Tibial nerve (tissue), 4 donors: Measurements from ENCODE around the gene MMS22L. TPM values are rescaled to one million over a fixed set of nuclear protein-coding genes. Genes with fewer than 3 reads are reported as not detected.

ENCODE experiments used
- DNase-seq, 2 donors: peaks; one replicate each; pipeline ENCODE4 v3.0.0-alpha.2; 2019; ENCODE audit warnings: low spot score in 2 of 2
- H3K27ac ChIP-seq, 4 donors: fragments of 200-600 bp; sonication (generic) in 3 of 4; one replicate each; pipeline ENCODE4 v1.5.1; 2017 to 2019; ENCODE audit warnings: mild to moderate bottlenecking in 1 of 4
- H3K27me3 ChIP-seq, 2 donors: fragments of 200-600 bp; sonication (generic) in 1 of 2; one replicate each; pipeline versions ENCODE4 v1.5.1 to v1.6.0; 2017 to 2019
- H3K36me3 ChIP-seq, 3 donors: fragments of 200-600 bp; sonication (generic); one replicate each; pipeline ENCODE4 v1.5.1; 2018 to 2019
- H3K4me1 ChIP-seq, 4 donors: fragments of 200-600 bp; sonication (generic) in 3 of 4; one replicate each; pipeline ENCODE4 v1.5.1; 2017 to 2019
- H3K4me3 ChIP-seq, 4 donors: fragments of 200-600 bp; sonication (generic) in 3 of 4; one replicate each; pipeline ENCODE4 v1.5.1; 2017 to 2019; ENCODE audit warnings: mild to moderate bottlenecking in 1 of 4, moderate library complexity in 1 of 4
- H3K9me3 ChIP-seq, 4 donors: fragments of 200-600 bp; sonication (generic) in 3 of 4; one replicate each; pipeline ENCODE4 v1.5.1; 2017 to 2019
- CTCF ChIP-seq, 5 experiments: fragments of 200-600 bp in 3 of 5; fragments of 450-650 bp in 2 of 5; sonication (generic) in 3 of 5; IDR thresholded peaks; one replicate each; pipeline ENCODE4 v1.5.1; 2016 to 2019; ENCODE audit warnings: antibody characterized with exemption in 5 of 5, mild to moderate bottlenecking in 3 of 5, moderate library complexity in 2 of 5
- EP300 ChIP-seq, 2 donors: sonication (generic); formaldehyde crosslinking; IDR thresholded peaks; one replicate each; pipeline ENCODE4 v1.6.1; 2017; ENCODE audit warnings: antibody characterized with exemption in 2 of 2, mild to moderate bottlenecking in 1 of 2
- POLR2A ChIP-seq, 2 donors: fragments of 450-650 bp; IDR thresholded peaks; one replicate each; pipeline ENCODE4 v1.6.1; 2017; ENCODE audit warnings: antibody characterized with exemption in 2 of 2, mild to moderate bottlenecking in 2 of 2, moderate library complexity in 2 of 2
- WGBS, 2 donors: methylation state at CpG; one replicate each; pipeline ENCODE4 v1.1.5; 2018; 5-methylcytosine and 5-hydroxymethylcytosine counted together
- total RNA-seq, 4 donors: library from RNA; depleted of rRNA; stranded (reverse); fragments of >200 nt; gene quantifications; one replicate each; pipeline ENCODE4 v1.1.0, GENCODE V29; 2016

Gene MMS22L
- 10 to 100 TPM in 1 of 4 donors, 1 to 10 TPM in 3; 7.3 to 10.9 (median 8.4) TPM for total RNA-seq

DNA sequence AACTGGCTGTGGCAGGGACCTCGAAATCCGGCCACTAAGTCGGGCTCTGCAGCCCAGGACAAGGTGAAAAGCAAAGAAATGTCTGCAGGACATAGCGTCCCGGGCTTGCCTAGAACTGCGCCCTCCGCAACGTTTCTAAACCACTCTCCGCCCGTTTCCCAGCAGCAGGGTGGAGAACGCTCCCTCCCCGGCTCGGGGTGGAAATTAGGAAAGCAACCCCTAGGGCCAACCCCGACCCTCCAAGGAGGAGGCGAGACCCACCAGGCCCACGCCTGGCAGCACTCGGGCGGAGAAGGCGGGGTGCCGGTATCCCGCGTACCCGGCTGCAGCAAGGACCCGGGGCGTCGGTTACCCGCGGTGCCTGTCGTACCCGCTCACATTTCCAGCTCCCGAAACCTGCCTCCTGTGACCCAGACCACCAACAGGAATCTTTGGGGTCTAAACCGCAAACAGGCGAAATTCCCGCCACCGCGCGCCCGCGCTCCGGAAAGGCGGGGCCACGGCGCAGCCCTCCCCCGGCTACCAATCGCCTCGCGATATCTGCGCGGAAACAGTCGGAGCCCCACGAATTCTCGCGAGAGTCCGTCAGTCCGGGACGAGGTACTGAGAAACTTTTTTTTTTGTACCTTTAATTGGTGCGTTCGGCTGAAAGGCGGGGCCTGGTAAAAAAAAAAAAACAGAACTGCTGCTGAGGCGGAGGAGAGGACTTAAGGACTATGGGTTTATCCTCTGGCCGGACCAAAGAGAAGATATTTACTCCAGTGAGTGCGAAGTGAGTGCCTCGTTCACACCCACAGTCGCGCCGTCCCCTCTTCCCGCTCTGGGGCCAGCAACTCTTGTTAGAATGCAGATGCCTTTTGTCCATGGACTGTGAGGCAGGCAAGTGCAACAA, at the start of gene MMS22L:
MMS22L (minus strand) TSS at position 491 of the 892 bp plus-strand sequence. CDS start 739 bp downstream, outside the sequence.
- Histone ChIP-seq H3K4me1 (peaks cover 0 to 13% (median 4%) of the 10 kb centered on the region in 4 donors), H3K4me3 (peak within 1 kb of the TSS; percentile 41 to 97 (median 81)), H3K27me3 (no peaks in the 10 kb centered on the region), H3K27ac (peak within 1 kb of the TSS in 3 of 4 donors; percentile 66 to 78 (median 78)), H3K9me3 (no peaks in the 10 kb centered on the region), H3K36me3 (peaks cover 0 to 16% (median 0%) of the 10 kb centered on the region in 3 donors)
- WGBS, 2 donors, result 0 to 1% methylated on average over 60 to 61 of the region's 67 CpGs
- no peak for TF ChIP-seq CTCF (IDR thresholded peaks at IDR 0.05)
- TF ChIP-seq POLR2A (IDR thresholded peaks at IDR 0.05), result no peak
- peak in 1 of 2 donors; percentile 52 for TF ChIP-seq EP300 (IDR thresholded peaks at IDR 0.05)
- peak; percentile 84 to 89 for DNase-seq

- no peak for DNase-seq
- no peaks in the 10 kb centered on the region for H3K27me3 ChIP-seq
- H3K9me3 ChIP-seq, result no peaks in the 10 kb centered on the region
- WGBS, 2 donors, result 90% methylated on average over 1 of the region's 1 CpG
- H3K36me3 ChIP-seq, result no peaks in the 10 kb centered on the region
- no peak overlapping the region for H3K27ac ChIP-seq
- no peak for TF ChIP-seq EP300 (IDR thresholded peaks at IDR 0.05)
- no peak for TF ChIP-seq CTCF (IDR thresholded peaks at IDR 0.05)
- TF ChIP-seq POLR2A (IDR thresholded peaks at IDR 0.05), result no peak
- H3K4me3 ChIP-seq, result no peak overlapping the region
- no peaks in the 10 kb centered on the region for H3K4me1 ChIP-seq
These were observed 39.8 kb upstream of the MMS22L start for GRCh38 chr6:97322811-97323210.

- Histone ChIP-seq H3K27me3 (no peaks in the 10 kb centered on the region), H3K27ac (no peak overlapping the region), H3K9me3 (no peaks in the 10 kb centered on the region), H3K36me3 (no peaks in the 10 kb centered on the region), H3K4me3 (no peak overlapping the region), H3K4me1 (no peaks in the 10 kb centered on the region)
- no peak for DNase-seq
- 84 to 95% methylated on average over 1 of the region's 1 CpG for WGBS, 2 donors
- no peak for TF ChIP-seq CTCF (IDR thresholded peaks at IDR 0.05)
- no peak for TF ChIP-seq POLR2A (IDR thresholded peaks at IDR 0.05)
- TF ChIP-seq EP300 (IDR thresholded peaks at IDR 0.05), result no peak
These were observed 39.2 kb upstream of the MMS22L start for GRCh38 chr6:97322226-97322625.

DNA sequence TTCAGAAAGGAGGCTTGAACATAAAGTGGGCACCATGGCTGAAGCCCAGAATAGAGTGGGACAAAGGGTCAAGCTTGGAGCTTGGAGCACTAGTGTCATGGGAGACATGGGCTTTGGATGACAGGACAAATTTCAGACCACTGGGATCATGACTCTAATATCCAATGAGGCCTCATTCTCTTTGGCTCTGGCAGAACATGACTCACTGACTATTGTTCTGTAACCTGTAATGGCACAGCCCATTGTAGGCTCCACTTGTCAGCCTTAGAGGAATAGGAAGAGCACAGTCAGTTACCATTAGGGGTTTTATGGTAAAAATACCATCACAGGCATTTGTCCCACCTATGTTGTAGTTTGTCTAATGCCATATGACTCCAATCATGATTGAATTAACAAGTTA, 34.0 kb upstream of the MMS22L start:
- DNase-seq, result no peak
- H3K4me1 ChIP-seq, result no peaks in the 10 kb centered on the region
- no peaks in the 10 kb centered on the region for H3K27me3 ChIP-seq
- no peak overlapping the region for H3K27ac ChIP-seq
- H3K36me3 ChIP-seq, result no peaks in the 10 kb centered on the region
- TF ChIP-seq EP300 (IDR thresholded peaks at IDR 0.05) (no peak), POLR2A (IDR thresholded peaks at IDR 0.05) (no peak), CTCF (IDR thresholded peaks at IDR 0.05) (no peak)
- H3K4me3 ChIP-seq, result no peak overlapping the region
- no peaks in the 10 kb centered on the region for H3K9me3 ChIP-seq

DNA sequence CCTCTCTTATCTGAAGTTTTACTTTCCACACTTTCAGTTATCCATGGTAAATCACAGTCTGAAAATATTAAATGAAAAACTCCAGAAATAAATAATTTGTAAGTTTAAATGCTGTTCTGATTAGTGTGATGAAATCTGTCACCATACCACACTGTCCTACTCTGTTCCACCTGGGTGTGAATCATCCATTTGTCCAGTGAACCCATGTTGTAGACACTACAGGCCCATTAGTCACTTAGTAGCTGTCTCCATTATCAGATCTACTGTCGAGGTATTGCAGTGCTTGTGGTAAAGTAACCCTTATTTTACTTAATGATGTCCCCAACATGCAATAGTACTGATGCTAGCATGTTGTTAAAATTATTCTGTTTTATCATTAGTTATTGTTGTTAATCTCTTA, 29.2 kb upstream of the MMS22L start:
- no peak overlapping the region for H3K4me3 ChIP-seq
- WGBS, 2 donors, result 65 to 71% methylated on average over 1 of the region's 1 CpG
- no peaks in the 10 kb centered on the region for H3K27me3 ChIP-seq
- DNase-seq, result no peak
- H3K4me1 ChIP-seq, result no peaks in the 10 kb centered on the region
- TF ChIP-seq CTCF (IDR thresholded peaks at IDR 0.05), result no peak
- no peak for TF ChIP-seq POLR2A (IDR thresholded peaks at IDR 0.05)
- TF ChIP-seq EP300 (IDR thresholded peaks at IDR 0.05), result no peak
- no peaks in the 10 kb centered on the region for H3K36me3 ChIP-seq
- no peaks in the 10 kb centered on the region for H3K9me3 ChIP-seq
- no peak overlapping the region for H3K27ac ChIP-seq
